Stimulated activated CD4-positive, alpha-beta T cell treated with anti-CD3 and anti-CD28 coated beads, TNF-alpha, amount 100 ng/mL, for 1 hour (primary cell): Measurements from ENCODE around the gene SERPINI2.

Source experiments
- DNase-seq, 3 donors: peaks; one replicate each; pipeline ENCODE4 v3.0.0-alpha.2; 2020; ENCODE audit warnings: low read depth in 3 of 3, low spot score in 1 of 3

The SERPINI2 gene

GRCh38 chr3:167473863-167474262 lies at the start of gene SERPINI2:
SERPINI2 (minus strand) TSS chr3:167474042; CDS start chr3:167471834, 2,208 bp downstream.
- no peak for DNase-seq

GRCh38 chr3:167521006-167521355 lies 47.1 kb upstream of the SERPINI2 start:
- DNase-seq, result no peak

- no peak for DNase-seq
Measured at GRCh38 chr3:167520266-167521005, 46.6 kb upstream of the SERPINI2 start.

- DNase-seq, result no peak
Measured at GRCh38 chr3:167507954-167508353, 34.1 kb upstream of the SERPINI2 start.

- no peak for DNase-seq
Measured at GRCh38 chr3:167502401-167502800, 28.6 kb upstream of the SERPINI2 start.

GRCh38 chr3:167501941-167502340 lies 28.1 kb upstream of the SERPINI2 start:
- DNase-seq, result no peak

GRCh38 chr3:167497903-167498302 lies 24.1 kb upstream of the SERPINI2 start:
- DNase-seq, result no peak

GRCh38 chr3:167493244-167493643 lies 19.4 kb upstream of the SERPINI2 start:
- no peak for DNase-seq

- no peak for DNase-seq
Measured at GRCh38 chr3:167491621-167492020, 17.8 kb upstream of the SERPINI2 start.

GRCh38 chr3:167489571-167489970 lies 15.7 kb upstream of the SERPINI2 start:
- DNase-seq, result no peak

- DNase-seq, result no peak
Measured at GRCh38 chr3:167487556-167487955, 13.7 kb upstream of the SERPINI2 start.

- no peak for DNase-seq
Measured at GRCh38 chr3:167484551-167484950, 10.7 kb upstream of the SERPINI2 start.

- DNase-seq, result no peak
Measured at GRCh38 chr3:167483708-167484475, 10.1 kb upstream of the SERPINI2 start.

GRCh38 chr3:167481164-167481563 lies 7.3 kb upstream of the SERPINI2 start:
- no peak for DNase-seq

GRCh38 chr3:167480748-167481147 lies 6.9 kb upstream of the SERPINI2 start:
- DNase-seq, result no peak

- DNase-seq, result no peak
Measured at GRCh38 chr3:167469381-167469780, 4.5 kb downstream of the SERPINI2 start.

GRCh38 chr3:167467848-167468611 lies 5.8 kb downstream of the SERPINI2 start:
- DNase-seq, result no peak

- no peak for DNase-seq
Measured at GRCh38 chr3:167466966-167467365, 6.9 kb downstream of the SERPINI2 start.

GRCh38 chr3:167456157-167456799 lies 17.6 kb downstream of the SERPINI2 start:
- no peak for DNase-seq

GRCh38 chr3:167453815-167454214 lies 20.0 kb downstream of the SERPINI2 start:
- DNase-seq, result no peak

- no peak for DNase-seq
Measured at GRCh38 chr3:167451282-167451681, 22.6 kb downstream of the SERPINI2 start.
